Nephron progenitor cell (in vitro differentiated cells): ENCODE data around the gene LHPP.

Experiments used
- DNase-seq: peaks from one replicate; pipeline ENCODE4 v3.0.0; 2021
- H3K27ac Mint-ChIP-seq: 2 replicates; pipeline ENCODE4 v1.8.0; 2021; ENCODE audit warnings: mild to moderate bottlenecking, moderate library complexity, mixed read lengths
- H3K27me3 Mint-ChIP-seq: 2 replicates; pipeline ENCODE4 v1.8.0; 2021; ENCODE audit warnings: mild to moderate bottlenecking, low read depth, mixed read lengths; ENCODE audit not compliant: poor library complexity
- H3K36me3 Mint-ChIP-seq: 2 replicates; pipeline ENCODE4 v1.8.0; 2021; ENCODE audit warnings: low read depth, mixed read lengths
- H3K4me1 Mint-ChIP-seq: 2 replicates; pipeline ENCODE4 v1.8.0; 2021; ENCODE audit warnings: mixed read lengths
- H3K4me3 Mint-ChIP-seq: 2 replicates; pipeline ENCODE4 v1.8.0; 2021; ENCODE audit warnings: mild to moderate bottlenecking, moderate library complexity, mixed read lengths
- H3K9me3 Mint-ChIP-seq: 2 replicates; pipeline ENCODE4 v1.8.0; 2021; ENCODE audit warnings: mild to moderate bottlenecking, moderate library complexity, mixed read lengths
- CTCF ChIP-seq: fragments of 200-600 bp; sonication (generic); IDR thresholded peaks from 2 replicates; pipeline ENCODE4 v1.5.0; 2021; ENCODE audit warnings: antibody characterized with exemption

Gene LHPP

GRCh38 chr10:124525751-124526600 is 64.4 kb downstream of the LHPP start:
- H3K4me1 Mint-ChIP-seq = peaks cover 39% of the 10 kb centered on the region
- no peak for DNase-seq
- no peak overlapping the region for H3K27ac Mint-ChIP-seq
- H3K9me3 Mint-ChIP-seq = no peaks in the 10 kb centered on the region
- H3K27me3 Mint-ChIP-seq = peaks cover 3% of the 10 kb centered on the region
- H3K4me3 Mint-ChIP-seq = no peak overlapping the region
- no peaks in the 10 kb centered on the region for H3K36me3 Mint-ChIP-seq
- no peak for TF ChIP-seq CTCF

DNA sequence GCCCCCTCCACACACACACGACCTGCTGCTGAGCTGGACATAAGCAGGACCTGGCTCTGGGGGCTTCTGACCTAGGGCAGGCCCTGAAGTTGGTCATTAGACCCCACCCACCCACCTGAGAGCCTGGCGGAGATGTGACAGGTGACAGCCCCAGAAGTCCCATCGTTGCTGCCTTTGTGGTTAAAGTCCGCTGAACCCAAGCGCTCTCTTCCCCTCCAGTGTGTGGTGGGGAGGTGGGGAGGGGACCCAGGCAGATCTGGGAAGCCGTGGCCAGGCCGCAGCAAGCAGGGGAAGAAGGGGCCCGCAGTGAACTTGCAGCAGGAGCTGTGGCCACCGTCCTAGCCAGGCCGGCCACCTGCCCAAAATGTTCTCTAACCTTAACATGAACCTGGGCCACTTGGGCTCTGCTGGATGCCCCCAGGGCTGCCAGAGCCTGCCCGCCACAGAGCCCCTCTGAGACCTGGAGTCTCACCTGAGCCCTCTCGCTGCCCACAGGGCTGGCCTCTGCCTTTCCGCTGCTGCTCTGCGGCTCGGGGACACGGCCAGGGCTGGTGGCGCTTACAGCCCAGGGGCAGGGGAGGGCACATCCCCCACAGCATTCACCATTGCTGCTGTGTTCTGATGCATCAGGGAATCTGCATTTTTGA is 65.1 kb downstream of the LHPP start:
- peaks cover 34% of the 10 kb centered on the region for H3K4me1 Mint-ChIP-seq
- DNase-seq = no peak
- TF ChIP-seq CTCF = no peak

DNA sequence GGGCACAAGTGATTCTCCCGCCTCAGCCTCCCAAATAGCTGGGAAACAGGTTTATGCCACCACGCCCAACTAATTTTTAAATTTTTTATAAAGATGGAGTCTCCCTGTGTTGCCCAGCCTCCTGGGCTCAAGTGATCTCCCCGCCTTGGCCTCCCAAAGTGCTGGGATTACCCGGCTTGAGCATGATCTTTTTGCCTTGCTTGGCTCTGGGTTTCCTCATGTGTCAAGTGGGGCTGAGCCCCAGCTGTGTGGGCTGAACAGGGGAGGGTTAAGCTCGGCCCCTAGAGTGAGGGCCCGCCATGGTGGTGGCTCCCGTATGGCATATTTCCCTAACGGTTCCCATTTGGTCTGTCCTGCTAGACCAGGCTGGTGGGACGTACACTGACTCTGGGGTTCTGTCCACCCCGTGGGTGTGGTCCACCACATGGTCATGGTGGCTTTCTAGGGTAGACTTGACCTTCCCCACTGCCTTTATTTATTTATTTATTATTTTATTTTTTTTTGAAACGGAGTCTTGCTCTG is 66.3 kb downstream of the LHPP start:
- Mint-ChIP-seq H3K9me3 (no peaks in the 10 kb centered on the region), H3K4me1 (peaks cover 24% of the 10 kb centered on the region), H3K4me3 (no peak overlapping the region), H3K36me3 (no peaks in the 10 kb centered on the region), H3K27ac (no peak overlapping the region), H3K27me3 (peaks cover 3% of the 10 kb centered on the region)
- no peak for DNase-seq
- no peak for TF ChIP-seq CTCF

More for the DNA sequence above, 65.1 kb downstream of the LHPP start:
- Mint-ChIP-seq H3K27ac (no peak overlapping the region), H3K4me3 (no peak overlapping the region), H3K27me3 (peaks cover 3% of the 10 kb centered on the region), H3K9me3 (no peaks in the 10 kb centered on the region), H3K36me3 (no peaks in the 10 kb centered on the region)

DNA sequence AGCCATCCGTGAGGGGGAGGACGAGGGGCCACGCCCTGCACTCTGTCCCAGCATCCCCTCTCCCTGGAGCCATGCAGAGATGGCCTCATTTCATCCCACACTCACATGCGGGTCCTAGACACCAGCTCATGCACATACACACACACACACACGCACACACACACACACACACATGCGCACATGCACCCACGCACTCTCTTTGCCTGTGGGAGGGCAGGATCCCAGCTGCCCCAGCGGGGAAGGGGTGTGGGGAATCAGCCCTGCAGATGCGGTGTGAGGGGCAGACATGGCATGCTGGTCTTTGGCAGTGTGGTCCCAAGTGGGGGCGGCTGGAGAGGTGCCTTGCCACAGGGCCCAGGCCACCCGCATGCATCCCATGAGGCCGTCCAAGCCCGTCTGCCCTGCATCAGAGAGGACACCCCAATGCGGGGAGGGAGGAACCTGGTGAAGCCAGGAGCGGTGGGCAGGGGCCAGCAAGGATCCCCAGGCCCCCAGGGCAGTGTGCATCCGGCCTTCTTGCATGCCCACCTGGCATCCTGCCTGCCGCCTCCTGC is 68.1 kb downstream of the LHPP start:
- no peaks in the 10 kb centered on the region for H3K9me3 Mint-ChIP-seq
- TF ChIP-seq CTCF = no peak
- no peak overlapping the region for H3K27ac Mint-ChIP-seq
- peaks cover 19% of the 10 kb centered on the region for H3K4me1 Mint-ChIP-seq
- no peaks in the 10 kb centered on the region for H3K36me3 Mint-ChIP-seq
- H3K27me3 Mint-ChIP-seq = peaks cover 3% of the 10 kb centered on the region
- no peak for DNase-seq
- no peak overlapping the region for H3K4me3 Mint-ChIP-seq

DNA sequence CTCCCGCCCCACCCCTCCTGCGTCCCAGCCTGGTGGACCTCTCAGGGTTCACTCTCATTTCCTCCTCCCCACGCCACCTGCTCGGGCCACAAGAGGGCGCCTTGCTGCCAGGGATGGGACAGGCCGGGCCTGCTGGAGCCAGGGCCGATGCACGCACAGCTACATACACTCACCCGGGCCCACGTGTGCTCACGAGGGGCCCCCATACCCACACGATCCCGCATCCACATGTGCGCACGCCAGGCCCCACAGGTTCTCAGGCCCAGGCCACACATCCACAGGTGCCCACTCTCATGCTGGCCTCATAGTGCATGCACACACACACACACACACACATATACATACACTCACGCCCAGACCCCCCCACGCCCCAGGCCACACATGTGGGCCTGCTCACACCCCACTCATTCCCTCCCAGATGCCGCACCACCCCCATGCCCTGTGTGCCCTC is 68.6 kb downstream of the LHPP start:
- Mint-ChIP-seq H3K4me3 (no peak overlapping the region), H3K9me3 (no peaks in the 10 kb centered on the region), H3K27me3 (peaks cover 3% of the 10 kb centered on the region), H3K36me3 (no peaks in the 10 kb centered on the region), H3K27ac (no peak overlapping the region), H3K4me1 (peaks cover 17% of the 10 kb centered on the region)
- TF ChIP-seq CTCF = peak; percentile 92
- peak; percentile 91 for DNase-seq
